ENCODE data around the gene RAB3D.

RAB3D gene

GRCh38 chr19:11365557-11366117 lies 26.2 kb upstream of the RAB3D start:
- DNase-seq = no peak
- Histone ChIP-seq H3K36me3 (ENCODE audit: control insufficient read depth, insufficient read depth, low read length) (peaks cover 7% of the 10 kb centered on the region), H3K9me3 (ENCODE audit: control insufficient read depth, low read length) (no peaks in the 10 kb centered on the region), H3K4me3 (ENCODE audit: insufficient read depth, low read depth, low read length, poor library complexity, severe bottlenecking) (no peak overlapping the region), H3K4me1 (ENCODE audit: control insufficient read depth, insufficient read depth, low read length, poor library complexity, severe bottlenecking) (no peaks in the 10 kb centered on the region), H3K27me3 (replicated peaks; ENCODE audit: control insufficient read depth, insufficient read depth, low read length, poor library complexity, severe bottlenecking) (no peaks in the 10 kb centered on the region), H3K27ac (ENCODE audit: insufficient read depth, low read length, poor library complexity, severe bottlenecking) (no peak overlapping the region)

GRCh38 chr19:11364935-11365334 lies 25.5 kb upstream of the RAB3D start:
- H3K4me3 ChIP-seq (ENCODE audit: insufficient read depth, low read depth, low read length, poor library complexity, severe bottlenecking) = no peak overlapping the region
- no peak overlapping the region for H3K27ac ChIP-seq (ENCODE audit: insufficient read depth, low read length, poor library complexity, severe bottlenecking)

GRCh38 chr19:11364296-11364904 lies 24.9 kb upstream of the RAB3D start:
- Histone ChIP-seq H3K9me3 (ENCODE audit: control insufficient read depth, low read length) (no peaks in the 10 kb centered on the region), H3K27ac (ENCODE audit: insufficient read depth, low read length, poor library complexity, severe bottlenecking) (no peak overlapping the region), H3K4me1 (ENCODE audit: control insufficient read depth, insufficient read depth, low read length, poor library complexity, severe bottlenecking) (no peaks in the 10 kb centered on the region), H3K36me3 (ENCODE audit: control insufficient read depth, insufficient read depth, low read length) (peaks cover 7% of the 10 kb centered on the region), H3K4me3 (ENCODE audit: insufficient read depth, low read depth, low read length, poor library complexity, severe bottlenecking) (no peak overlapping the region), H3K27me3 (replicated peaks; ENCODE audit: control insufficient read depth, insufficient read depth, low read length, poor library complexity, severe bottlenecking) (no peaks in the 10 kb centered on the region)
- no peak for DNase-seq

More at GRCh38 chr19:11364935-11365334, 25.5 kb upstream of the RAB3D start:
- no peak for DNase-seq
- Histone ChIP-seq H3K27me3 (replicated peaks; ENCODE audit: control insufficient read depth, insufficient read depth, low read length, poor library complexity, severe bottlenecking) (no peaks in the 10 kb centered on the region), H3K36me3 (ENCODE audit: control insufficient read depth, insufficient read depth, low read length) (peaks cover 7% of the 10 kb centered on the region), H3K4me1 (ENCODE audit: control insufficient read depth, insufficient read depth, low read length, poor library complexity, severe bottlenecking) (no peaks in the 10 kb centered on the region), H3K9me3 (ENCODE audit: control insufficient read depth, low read length) (no peaks in the 10 kb centered on the region)

GRCh38 chr19:11363881-11364280 lies 24.4 kb upstream of the RAB3D start:
- Histone ChIP-seq H3K27ac (ENCODE audit: insufficient read depth, low read length, poor library complexity, severe bottlenecking) (no peak overlapping the region), H3K4me3 (ENCODE audit: insufficient read depth, low read depth, low read length, poor library complexity, severe bottlenecking) (no peak overlapping the region), H3K4me1 (ENCODE audit: control insufficient read depth, insufficient read depth, low read length, poor library complexity, severe bottlenecking) (no peaks in the 10 kb centered on the region), H3K36me3 (ENCODE audit: control insufficient read depth, insufficient read depth, low read length) (peaks cover 7% of the 10 kb centered on the region), H3K27me3 (replicated peaks; ENCODE audit: control insufficient read depth, insufficient read depth, low read length, poor library complexity, severe bottlenecking) (no peaks in the 10 kb centered on the region), H3K9me3 (ENCODE audit: control insufficient read depth, low read length) (no peaks in the 10 kb centered on the region)
- DNase-seq = no peak

GRCh38 chr19:11361771-11362731 lies 22.6 kb upstream of the RAB3D start:
- no peak for DNase-seq
- H3K4me3 ChIP-seq (ENCODE audit: insufficient read depth, low read depth, low read length, poor library complexity, severe bottlenecking) = no peak overlapping the region
- no peak overlapping the region for H3K27ac ChIP-seq (ENCODE audit: insufficient read depth, low read length, poor library complexity, severe bottlenecking)
- no peaks in the 10 kb centered on the region for H3K4me1 ChIP-seq (ENCODE audit: control insufficient read depth, insufficient read depth, low read length, poor library complexity, severe bottlenecking)
- H3K9me3 ChIP-seq (ENCODE audit: control insufficient read depth, low read length) = no peaks in the 10 kb centered on the region
- H3K27me3 ChIP-seq (replicated peaks; ENCODE audit: control insufficient read depth, insufficient read depth, low read length, poor library complexity, severe bottlenecking) = no peaks in the 10 kb centered on the region
- peaks cover 2% of the 10 kb centered on the region for H3K36me3 ChIP-seq (ENCODE audit: control insufficient read depth, insufficient read depth, low read length)

- H3K36me3 ChIP-seq (ENCODE audit: control insufficient read depth, insufficient read depth, low read length) = peaks cover 2% of the 10 kb centered on the region
- no peak for DNase-seq
Observed at GRCh38 chr19:11361037-11361770, 21.7 kb upstream of the RAB3D start.

GRCh38 chr19:11359421-11359820 lies 20.0 kb upstream of the RAB3D start:
- Histone ChIP-seq H3K27me3 (replicated peaks; ENCODE audit: control insufficient read depth, insufficient read depth, low read length, poor library complexity, severe bottlenecking) (no peaks in the 10 kb centered on the region), H3K4me1 (ENCODE audit: control insufficient read depth, insufficient read depth, low read length, poor library complexity, severe bottlenecking) (peaks cover 6% of the 10 kb centered on the region), H3K4me3 (ENCODE audit: insufficient read depth, low read depth, low read length, poor library complexity, severe bottlenecking) (no peak overlapping the region), H3K27ac (ENCODE audit: insufficient read depth, low read length, poor library complexity, severe bottlenecking) (no peak overlapping the region), H3K36me3 (ENCODE audit: control insufficient read depth, insufficient read depth, low read length) (no peaks in the 10 kb centered on the region), H3K9me3 (ENCODE audit: control insufficient read depth, low read length) (no peaks in the 10 kb centered on the region)
- DNase-seq = no peak

More at GRCh38 chr19:11361037-11361770, 21.7 kb upstream of the RAB3D start:
- H3K9me3 ChIP-seq (ENCODE audit: control insufficient read depth, low read length) = no peaks in the 10 kb centered on the region
- H3K27ac ChIP-seq (ENCODE audit: insufficient read depth, low read length, poor library complexity, severe bottlenecking) = no peak overlapping the region
- no peaks in the 10 kb centered on the region for H3K4me1 ChIP-seq (ENCODE audit: control insufficient read depth, insufficient read depth, low read length, poor library complexity, severe bottlenecking)
- no peaks in the 10 kb centered on the region for H3K27me3 ChIP-seq (replicated peaks; ENCODE audit: control insufficient read depth, insufficient read depth, low read length, poor library complexity, severe bottlenecking)
- H3K4me3 ChIP-seq (ENCODE audit: insufficient read depth, low read depth, low read length, poor library complexity, severe bottlenecking) = no peak overlapping the region

- Histone ChIP-seq H3K27ac (ENCODE audit: insufficient read depth, low read length, poor library complexity, severe bottlenecking) (no peak overlapping the region), H3K4me3 (ENCODE audit: insufficient read depth, low read depth, low read length, poor library complexity, severe bottlenecking) (no peak overlapping the region), H3K9me3 (ENCODE audit: control insufficient read depth, low read length) (no peaks in the 10 kb centered on the region), H3K36me3 (ENCODE audit: control insufficient read depth, insufficient read depth, low read length) (no peaks in the 10 kb centered on the region), H3K27me3 (replicated peaks; ENCODE audit: control insufficient read depth, insufficient read depth, low read length, poor library complexity, severe bottlenecking) (no peaks in the 10 kb centered on the region), H3K4me1 (ENCODE audit: control insufficient read depth, insufficient read depth, low read length, poor library complexity, severe bottlenecking) (peaks cover 6% of the 10 kb centered on the region)
- DNase-seq = no peak
Observed at GRCh38 chr19:11356676-11357550, 17.5 kb upstream of the RAB3D start.

- Histone ChIP-seq H3K36me3 (ENCODE audit: control insufficient read depth, insufficient read depth, low read length) (no peaks in the 10 kb centered on the region), H3K27me3 (replicated peaks; ENCODE audit: control insufficient read depth, insufficient read depth, low read length, poor library complexity, severe bottlenecking) (no peaks in the 10 kb centered on the region), H3K4me1 (ENCODE audit: control insufficient read depth, insufficient read depth, low read length, poor library complexity, severe bottlenecking) (peaks cover 6% of the 10 kb centered on the region), H3K4me3 (ENCODE audit: insufficient read depth, low read depth, low read length, poor library complexity, severe bottlenecking) (peak overlapping the region; percentile 49), H3K27ac (ENCODE audit: insufficient read depth, low read length, poor library complexity, severe bottlenecking) (no peak overlapping the region), H3K9me3 (ENCODE audit: control insufficient read depth, low read length) (no peaks in the 10 kb centered on the region)
- no peak for DNase-seq
Observed at GRCh38 chr19:11356074-11356397, 16.6 kb upstream of the RAB3D start.

Measured in effector memory CD4-positive, alpha-beta T cell (primary cell).